HG02798 (cell line): Measurements from ENCODE around the gene PSMB7.

Source experiments
- ATAC-seq: cut with Tn5 transposase; IDR thresholded peaks from one replicate; pipeline ENCODE4 v1.9.1; 2021; ENCODE audit warnings: mild to moderate bottlenecking; ENCODE audit not compliant: unreplicated experiment, poor library complexity

The PSMB7 gene

GRCh38 chr9:124359855-124360678 is 55.2 kb downstream of the PSMB7 start:
- ATAC-seq = no peak

- ATAC-seq = no peak
These were observed 55.8 kb downstream of the PSMB7 start for GRCh38 chr9:124359426-124359825.

GRCh38 chr9:124358631-124359030 is 56.6 kb downstream of the PSMB7 start:
- no peak for ATAC-seq

GRCh38 chr9:124357721-124358361 is 57.4 kb downstream of the PSMB7 start:
- no peak for ATAC-seq

GRCh38 chr9:124356745-124357390 is 58.4 kb downstream of the PSMB7 start:
- no peak for ATAC-seq

GRCh38 chr9:124355941-124356744 is 59.1 kb downstream of the PSMB7 start:
- ATAC-seq = no peak

GRCh38 chr9:124355039-124355940 is 60.0 kb downstream of the PSMB7 start:
- no peak for ATAC-seq

- ATAC-seq = no peak
These were observed 60.8 kb downstream of the PSMB7 start for GRCh38 chr9:124354346-124355038.

- ATAC-seq = no peak
These were observed 61.4 kb downstream of the PSMB7 start for GRCh38 chr9:124353811-124354274.

- ATAC-seq = no peak
These were observed 62.0 kb downstream of the PSMB7 start for GRCh38 chr9:124353166-124353768.

- ATAC-seq = no peak
These were observed 62.6 kb downstream of the PSMB7 start for GRCh38 chr9:124352616-124353015.

GRCh38 chr9:124351672-124352468 is 63.4 kb downstream of the PSMB7 start:
- no peak for ATAC-seq

- no peak for ATAC-seq
These were observed 64.6 kb downstream of the PSMB7 start for GRCh38 chr9:124350494-124351263.

GRCh38 chr9:124349675-124350493 is 65.4 kb downstream of the PSMB7 start:
- ATAC-seq = no peak

- ATAC-seq = no peak
These were observed 66.0 kb downstream of the PSMB7 start for GRCh38 chr9:124349267-124349666.

GRCh38 chr9:124348831-124349230 is 66.4 kb downstream of the PSMB7 start:
- ATAC-seq = no peak
